ENCODE measurements around the gene NTSR2.

DNA sequence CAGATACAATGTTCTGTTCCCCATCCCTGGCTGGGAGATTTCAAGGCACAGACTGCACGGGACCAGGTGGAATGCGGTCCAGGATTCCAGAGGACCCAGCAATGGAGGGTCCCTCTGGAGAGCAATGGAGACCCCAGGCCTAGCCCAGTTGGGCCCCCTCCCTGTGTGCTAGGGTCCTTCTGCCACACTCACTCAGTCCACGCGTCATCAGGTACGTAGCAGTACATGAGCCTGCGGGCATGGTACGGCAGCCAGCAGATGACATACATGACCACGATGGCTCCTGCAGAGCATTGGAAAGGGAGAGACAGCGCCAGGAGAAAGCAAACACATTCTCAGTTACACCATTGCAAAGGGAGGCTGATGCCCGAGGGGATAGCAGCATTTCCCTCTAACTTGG is 10.1 kb downstream of the NTSR2 start:
- TF ChIP-seq GATA2 (IDR thresholded peaks at IDR 0.05; ENCODE audit: low read depth, low read length) = no peak
- TF ChIP-seq GATA3 (IDR thresholded peaks at IDR 0.05; ENCODE audit: low read depth, low read length) = no peak
